Keratinocyte (primary cell): Measurements from ENCODE around the gene RERE. TPM values are rescaled to one million over a fixed set of nuclear protein-coding genes. Genes with fewer than 3 reads are reported as not detected.

Source experiments
- DNase-seq: peaks from one replicate; pipeline ENCODE4 v3.0.0-alpha.2; 2011; ENCODE audit warnings: low read depth, missing footprints, low spot score
- FAIRE-seq: peaks from 2 replicates; lab custom pipeline; 2011; peaks lifted over from hg19 to GRCh38; lab: Jason Lieb, UNC
- H2AFZ ChIP-seq: 2 replicates; pipeline ENCODE4 v1.6.0; 2012; ENCODE audit warnings: low read length, control low read depth, inconsistent platforms; ENCODE audit not compliant: control insufficient read depth
- H3K27ac ChIP-seq: 2 replicates; pipeline ENCODE4 v1.5.1; 2011; ENCODE audit warnings: low read length; ENCODE audit not compliant: control insufficient read depth, insufficient read depth
- H3K27me3 ChIP-seq: 3 replicates; pipeline ENCODE4 v1.6.0; 2011; ENCODE audit warnings: low read length; ENCODE audit not compliant: control insufficient read depth, insufficient read depth; ENCODE audit errors: extremely low read depth
- H3K36me3 ChIP-seq, 2 experiments: 2 replicates in 1 of 2; 3 replicates in 1 of 2; pipeline ENCODE4 v1.5.1; 2011; ENCODE audit warnings: low read length in 2 of 2, mild to moderate bottlenecking in 1 of 2; ENCODE audit not compliant: control insufficient read depth in 2 of 2, insufficient read depth in 2 of 2; ENCODE audit errors: extremely low read depth in 1 of 2
- H3K4me1 ChIP-seq: 3 replicates; pipeline ENCODE4 v1.5.1; 2011; ENCODE audit warnings: low read length; ENCODE audit not compliant: control insufficient read depth, insufficient read depth; ENCODE audit errors: extremely low read depth
- H3K4me2 ChIP-seq: 3 replicates; pipeline ENCODE4 v1.6.0; 2011; ENCODE audit warnings: low read depth, low read length; ENCODE audit not compliant: control insufficient read depth, insufficient read depth; ENCODE audit errors: extremely low read depth
- H3K4me3 ChIP-seq, 3 experiments: fragments of 200-600 bp in 1 of 3; sonication (generic) in 1 of 3; 2 replicates in 2 of 3; 3 replicates in 1 of 3; pipeline ENCODE4 v1.5.1; 2011 to 2016; ENCODE audit warnings: low read length in 3 of 3, mild to moderate bottlenecking in 3 of 3, control low read depth in 2 of 3, inconsistent platforms in 1 of 3, low read depth in 1 of 3, mixed read lengths in 1 of 3, mixed run types in 1 of 3, moderate library complexity in 1 of 3; ENCODE audit not compliant: control insufficient read depth in 2 of 3, insufficient read depth in 2 of 3; ENCODE audit errors: extremely low read depth in 1 of 3
- H3K79me2 ChIP-seq: 2 replicates; pipeline ENCODE4 v1.6.0; 2012; ENCODE audit warnings: low read length; ENCODE audit not compliant: control insufficient read depth, insufficient read depth
- H3K9ac ChIP-seq: 3 replicates; pipeline ENCODE4 v1.6.0; 2011; ENCODE audit warnings: low read length; ENCODE audit not compliant: control insufficient read depth, insufficient read depth; ENCODE audit errors: extremely low read depth
- H3K9me1 ChIP-seq: 3 replicates; pipeline ENCODE4 v1.6.0; 2011; ENCODE audit warnings: low read length; ENCODE audit not compliant: control insufficient read depth, insufficient read depth; ENCODE audit errors: extremely low read depth
- H3K9me3 ChIP-seq: 2 replicates; pipeline ENCODE4 v1.5.1; 2012; ENCODE audit warnings: low read depth, low read length; ENCODE audit not compliant: control insufficient read depth
- H4K20me1 ChIP-seq: 3 replicates; pipeline ENCODE4 v1.6.0; 2011; ENCODE audit warnings: low read length; ENCODE audit not compliant: control insufficient read depth, insufficient read depth; ENCODE audit errors: extremely low read depth
- EZH2 ChIP-seq: IDR thresholded peaks from one replicate; pipeline ENCODE4 v1.6.1; 2012; ENCODE audit warnings: inconsistent platforms, mild to moderate bottlenecking, low read length, moderate library complexity
- dilution Hi-C: fragments of 300-500 bp; cut with MboI; formaldehyde crosslinking; loops from one replicate; pipeline ENCODE4 v1.7.0; 2020; ENCODE audit warnings: low sequenced_read_pairs; ENCODE audit not compliant: extremely low pct_ligation_motif_present
- polyA plus RNA-seq, 5 experiments: library from polyadenylated mRNA; depleted of rRNA in 3 of 5; stranded (reverse) in 3 of 5; stranded (forward) in 1 of 5; unstranded in 1 of 5; fragments of >200 nt; gene quantifications; 1 replicate in 1 of 5; 2 replicates in 3 of 5; 3 replicates in 1 of 5; pipeline versions ENCODE4 v1.2.1 to v1.2.3, GENCODE V29; 2011 to 2012; ENCODE audit warnings: missing spikeins in 2 of 5, low read depth in 1 of 5, low replicate concordance in 1 of 5
- TF ChIP-seq, protein P1 (sequence below), 3 experiments: IDR thresholded peaks in 1 of 3; conservative IDR thresholded peaks in 1 of 3; optimal IDR thresholded peaks in 1 of 3; 2 replicates in 2 of 3; 3 replicates in 1 of 3; pipeline versions ENCODE3 to v1.5.1; 2011; ENCODE audit warnings: low read length in 3 of 3, mild to moderate bottlenecking in 3 of 3, moderate library complexity in 2 of 3, control low read depth in 1 of 3, inconsistent platforms in 1 of 3; ENCODE audit not compliant: insufficient read depth in 2 of 3; ENCODE audit errors: extremely low read depth in 1 of 3

Gene RERE
- polyA plus RNA-seq, 1 donor (not counting 4 experiments of a cell fraction or from before 2014, with no cell fraction given), result 3.8 TPM

DNA sequence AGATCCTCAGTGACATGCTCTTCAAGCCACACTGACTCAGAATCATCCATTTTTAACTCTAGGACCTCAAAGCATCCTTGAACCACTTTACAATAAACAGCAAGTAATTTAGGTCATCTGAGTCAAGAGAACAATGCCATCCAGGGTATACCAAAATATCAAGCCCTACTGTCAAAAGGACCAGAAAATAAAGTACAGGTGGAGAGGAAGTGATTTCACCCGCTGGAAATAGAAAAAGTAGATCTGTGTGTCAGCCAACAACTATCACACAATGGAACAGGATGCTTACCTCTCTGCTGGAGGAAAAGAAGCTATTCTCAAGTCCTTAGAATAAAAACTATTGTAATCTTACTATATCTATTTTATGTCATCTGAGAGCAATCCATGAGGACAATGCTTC is 37.0 kb downstream of the RERE start:
- no peak for DNase-seq
- Histone ChIP-seq H3K9me3 (no peaks in the 10 kb centered on the region), H3K9ac (no peak overlapping the region), H3K4me1 (no peaks in the 10 kb centered on the region), H3K79me2 (no peaks in the 10 kb centered on the region), H3K36me3 (no peaks in the 10 kb centered on the region), H3K9me1 (no peaks in the 10 kb centered on the region), H3K4me2 (no peak overlapping the region), H3K27me3 (no peaks in the 10 kb centered on the region), H2AFZ (no peak overlapping the region), H3K4me3 (no peak overlapping the region), H3K27ac (no peak overlapping the region), H4K20me1 (no peaks in the 10 kb centered on the region)
- dilution Hi-C loops, result no loop called here
- no peak for TF ChIP-seq EZH2
- FAIRE-seq, result no peak

DNA sequence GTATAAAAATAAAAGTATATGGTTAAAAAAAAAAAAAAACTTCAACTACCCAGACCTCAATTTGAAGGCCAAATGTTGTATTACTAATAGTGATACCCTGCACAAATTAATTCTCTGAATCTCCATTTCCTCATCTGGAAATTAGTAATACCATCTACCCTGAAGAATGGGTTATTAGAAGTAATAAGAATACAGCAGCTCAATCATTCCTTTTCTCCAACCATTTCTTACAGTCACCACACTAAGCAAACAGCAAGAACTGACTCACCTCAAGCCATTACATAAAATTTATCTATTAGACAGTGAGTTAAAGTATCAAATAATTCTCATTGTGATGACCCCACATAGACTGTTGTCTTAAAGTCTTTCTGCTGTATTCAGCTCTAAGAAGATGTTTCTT is 39.6 kb downstream of the RERE start:
- no peaks in the 10 kb centered on the region for H3K36me3 ChIP-seq
- no peak for TF ChIP-seq EZH2
- TF ChIP-seq, protein P1, sequence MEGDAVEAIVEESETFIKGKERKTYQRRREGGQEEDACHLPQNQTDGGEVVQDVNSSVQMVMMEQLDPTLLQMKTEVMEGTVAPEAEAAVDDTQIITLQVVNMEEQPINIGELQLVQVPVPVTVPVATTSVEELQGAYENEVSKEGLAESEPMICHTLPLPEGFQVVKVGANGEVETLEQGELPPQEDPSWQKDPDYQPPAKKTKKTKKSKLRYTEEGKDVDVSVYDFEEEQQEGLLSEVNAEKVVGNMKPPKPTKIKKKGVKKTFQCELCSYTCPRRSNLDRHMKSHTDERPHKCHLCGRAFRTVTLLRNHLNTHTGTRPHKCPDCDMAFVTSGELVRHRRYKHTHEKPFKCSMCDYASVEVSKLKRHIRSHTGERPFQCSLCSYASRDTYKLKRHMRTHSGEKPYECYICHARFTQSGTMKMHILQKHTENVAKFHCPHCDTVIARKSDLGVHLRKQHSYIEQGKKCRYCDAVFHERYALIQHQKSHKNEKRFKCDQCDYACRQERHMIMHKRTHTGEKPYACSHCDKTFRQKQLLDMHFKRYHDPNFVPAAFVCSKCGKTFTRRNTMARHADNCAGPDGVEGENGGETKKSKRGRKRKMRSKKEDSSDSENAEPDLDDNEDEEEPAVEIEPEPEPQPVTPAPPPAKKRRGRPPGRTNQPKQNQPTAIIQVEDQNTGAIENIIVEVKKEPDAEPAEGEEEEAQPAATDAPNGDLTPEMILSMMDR (optimal IDR thresholded peaks at IDR 0.05 in 1 of 3, IDR thresholded peaks at IDR 0.05 in 1 of 3, conservative IDR thresholded peaks at IDR 0.05 in 1 of 3; ENCODE audit: extremely low read depth in 1 of 3, insufficient read depth in 2 of 3, low read length in 3 of 3), result no peak
- no peaks in the 10 kb centered on the region for H3K9me1 ChIP-seq
- no peaks in the 10 kb centered on the region for H3K9me3 ChIP-seq
- dilution Hi-C loops, result no loop called here
- H3K9ac ChIP-seq, result no peak overlapping the region
- H3K79me2 ChIP-seq, result no peaks in the 10 kb centered on the region
- H2AFZ ChIP-seq, result no peak overlapping the region
- DNase-seq (no peak), FAIRE-seq (no peak)
- H3K27ac ChIP-seq, result no peak overlapping the region
- H3K4me3 ChIP-seq, result no peak overlapping the region
- no peaks in the 10 kb centered on the region for H3K27me3 ChIP-seq
- no peak overlapping the region for H3K4me2 ChIP-seq
- H4K20me1 ChIP-seq, result no peaks in the 10 kb centered on the region
- H3K4me1 ChIP-seq, result no peaks in the 10 kb centered on the region

DNA sequence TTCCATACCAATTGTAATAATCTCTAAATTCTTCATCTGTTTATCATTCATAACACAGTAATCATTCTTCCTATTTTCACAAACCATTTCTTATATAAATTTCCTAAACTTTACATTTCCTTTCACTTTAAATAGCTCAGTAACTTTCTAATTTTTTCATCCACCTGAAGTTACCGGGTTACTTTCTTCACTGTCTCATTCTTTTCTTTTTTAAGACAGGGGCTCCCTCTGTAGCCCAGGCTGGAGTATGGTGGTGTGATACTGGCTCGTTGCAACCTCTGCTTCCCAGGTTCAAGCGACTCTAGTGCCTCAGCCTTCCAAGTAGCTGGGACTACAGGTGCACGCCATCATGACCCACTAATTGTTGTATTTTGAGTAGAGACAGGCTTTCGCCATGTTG is 41.3 kb downstream of the RERE start:
- no peak for DNase-seq
- TF ChIP-seq, protein P1 (optimal IDR thresholded peaks at IDR 0.05 in 1 of 3, IDR thresholded peaks at IDR 0.05 in 1 of 3, conservative IDR thresholded peaks at IDR 0.05 in 1 of 3; ENCODE audit: extremely low read depth in 1 of 3, insufficient read depth in 2 of 3, low read length in 3 of 3), result no peak
- no peak for TF ChIP-seq EZH2
- no peak overlapping the region for H3K9ac ChIP-seq
- H2AFZ ChIP-seq, result no peak overlapping the region
- H3K4me3 ChIP-seq, result no peak overlapping the region
- dilution Hi-C loops, result no loop called here
- H4K20me1 ChIP-seq, result no peaks in the 10 kb centered on the region
- FAIRE-seq, result no peak
- H3K27me3 ChIP-seq, result no peaks in the 10 kb centered on the region
- H3K36me3 ChIP-seq, result no peaks in the 10 kb centered on the region
- H3K27ac ChIP-seq, result no peak overlapping the region
- no peaks in the 10 kb centered on the region for H3K79me2 ChIP-seq
- no peaks in the 10 kb centered on the region for H3K9me3 ChIP-seq
- no peaks in the 10 kb centered on the region for H3K4me1 ChIP-seq
- no peaks in the 10 kb centered on the region for H3K9me1 ChIP-seq
- no peak overlapping the region for H3K4me2 ChIP-seq
